Measurements from ENCODE around the gene UBR2.
"Not testable (repeated sequence)": the region's sequence is repeated elsewhere in the genome, so short reads cannot be mapped to it uniquely, and the experiment has no call there.

UBR2 gene

DNA sequence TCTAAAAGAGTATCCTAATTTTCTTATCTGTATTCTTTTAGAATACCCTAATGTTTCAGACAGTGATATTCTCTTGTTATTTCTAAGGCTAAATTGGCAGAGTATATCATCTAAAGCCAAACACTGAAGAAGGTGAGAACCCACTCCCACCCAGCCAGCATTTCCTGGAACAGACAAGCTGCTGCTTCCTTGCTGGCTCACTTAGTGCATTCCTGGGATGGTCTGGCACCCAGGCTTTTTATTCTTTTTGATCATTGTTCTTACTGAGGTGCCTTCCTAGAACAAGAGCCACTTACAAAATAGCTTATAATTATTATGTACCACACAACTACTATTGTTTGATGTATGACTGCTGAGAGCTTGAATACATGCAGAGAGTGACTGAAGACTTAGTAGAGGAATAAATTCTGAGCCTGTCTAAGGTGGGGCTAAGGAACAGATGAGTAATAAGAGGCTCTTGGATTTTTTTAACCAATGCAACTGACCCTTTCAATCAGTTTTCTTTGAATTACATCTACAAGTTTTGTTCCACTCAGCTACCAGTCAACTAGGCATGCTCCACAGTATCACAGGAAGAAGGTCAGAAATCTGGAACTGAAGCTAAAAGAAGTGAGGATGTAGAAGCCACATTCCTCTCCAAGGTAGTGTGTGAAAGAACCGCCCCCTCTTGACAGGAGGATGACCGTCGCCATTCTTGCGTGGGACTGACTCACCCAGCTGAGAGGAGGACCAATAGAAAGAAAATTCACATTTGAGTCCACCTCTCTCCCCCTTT, 128.5 kb downstream of the UBR2 start:
- 86% methylated on average over 1 of the region's 4 CpGs; no CpG with 5 or more reads in 1 of the 2 experiments for WGBS, 2 experiments (ENCODE audit: insufficient coverage in 2 of 2)
- Histone ChIP-seq H3K4me3 (ENCODE audit: extremely low read depth, insufficient read depth, low read length, poor library complexity, severe bottlenecking) (no peak overlapping the region), H3K4me1 (ENCODE audit: control insufficient read depth, insufficient read depth, low read length, poor library complexity, severe bottlenecking) (peaks cover 35% of the 10 kb centered on the region), H3K9me3 (ENCODE audit: control insufficient read depth, low read length) (no peaks in the 10 kb centered on the region), H3K36me3 (ENCODE audit: control insufficient read depth, insufficient read depth, low read length) (peaks cover 72% of the 10 kb centered on the region), H3K27ac (ENCODE audit: low read depth, low read length, severe bottlenecking) (peak overlapping the region; percentile 73)

DNA sequence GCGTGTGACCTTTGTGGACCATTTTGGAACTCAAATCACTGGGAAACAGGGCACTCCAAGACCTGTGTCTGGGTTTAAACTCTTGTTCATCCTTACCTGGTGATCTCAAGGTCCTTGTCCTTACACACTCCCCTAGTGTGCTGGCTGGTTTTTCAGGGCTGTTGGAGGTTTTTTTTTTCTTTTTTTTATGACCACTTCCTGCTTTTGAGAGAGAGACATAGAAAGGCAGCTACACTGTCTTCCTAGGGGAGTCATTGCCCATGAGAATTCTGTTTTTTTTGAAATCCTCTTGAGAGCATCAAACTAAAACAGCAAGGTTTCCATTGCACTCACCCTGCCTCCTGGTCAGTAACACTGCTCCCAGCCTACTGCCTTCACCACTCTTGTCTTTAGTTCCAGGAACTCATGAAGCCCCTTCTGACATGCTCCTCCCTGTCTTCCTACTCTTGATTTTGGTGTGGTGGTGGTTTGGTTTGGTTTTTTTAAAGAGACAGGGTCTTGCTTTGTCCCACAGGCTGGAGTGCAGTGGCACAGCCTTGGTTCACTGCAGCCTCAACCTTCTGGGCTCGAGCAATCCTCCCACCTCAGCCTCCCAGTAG, 130.0 kb downstream of the UBR2 start:
- no peak overlapping the region for H3K4me3 ChIP-seq (ENCODE audit: extremely low read depth, insufficient read depth, low read length, poor library complexity, severe bottlenecking)
- H3K36me3 ChIP-seq (ENCODE audit: control insufficient read depth, insufficient read depth, low read length), result peaks cover 63% of the 10 kb centered on the region
- 88 to 100% methylated on average over 2 of the region's 2 CpGs for WGBS, 2 experiments (ENCODE audit: insufficient coverage in 2 of 2)
- H3K9me3 ChIP-seq (ENCODE audit: control insufficient read depth, low read length), result no peaks in the 10 kb centered on the region
- peaks cover 35% of the 10 kb centered on the region for H3K4me1 ChIP-seq (ENCODE audit: control insufficient read depth, insufficient read depth, low read length, poor library complexity, severe bottlenecking)
- no peak overlapping the region for H3K27ac ChIP-seq (ENCODE audit: low read depth, low read length, severe bottlenecking)

DNA sequence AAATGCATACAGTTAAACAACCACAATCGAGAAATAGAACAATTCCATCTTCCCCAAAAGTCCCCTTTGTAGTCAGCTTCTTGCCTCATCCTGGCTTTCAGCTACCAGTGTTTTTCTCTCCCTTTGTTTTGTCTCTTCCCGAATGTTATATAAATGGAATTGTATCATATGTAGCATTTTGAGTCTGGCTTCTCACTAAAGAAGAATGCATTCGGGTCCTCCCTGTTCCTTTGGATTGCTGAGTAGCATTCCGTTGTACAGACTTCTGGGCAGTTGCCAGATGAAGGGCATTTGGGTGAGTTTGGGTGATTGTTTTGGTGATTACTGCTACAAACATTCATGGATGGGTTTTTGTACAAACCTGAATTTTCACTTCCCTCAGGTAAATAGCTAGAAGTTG, 130.8 kb downstream of the UBR2 start:
- WGBS, 2 experiments (ENCODE audit: insufficient coverage in 2 of 2), result 100% methylated on average over 1 to 2 of the region's 4 CpGs
- H3K9me3 ChIP-seq (ENCODE audit: control insufficient read depth, low read length), result no peaks in the 10 kb centered on the region
- peaks cover 35% of the 10 kb centered on the region for H3K4me1 ChIP-seq (ENCODE audit: control insufficient read depth, insufficient read depth, low read length, poor library complexity, severe bottlenecking)
- peaks cover 55% of the 10 kb centered on the region for H3K36me3 ChIP-seq (ENCODE audit: control insufficient read depth, insufficient read depth, low read length)
- no peak overlapping the region for H3K27ac ChIP-seq (ENCODE audit: low read depth, low read length, severe bottlenecking)
- no peak overlapping the region for H3K4me3 ChIP-seq (ENCODE audit: extremely low read depth, insufficient read depth, low read length, poor library complexity, severe bottlenecking)

DNA sequence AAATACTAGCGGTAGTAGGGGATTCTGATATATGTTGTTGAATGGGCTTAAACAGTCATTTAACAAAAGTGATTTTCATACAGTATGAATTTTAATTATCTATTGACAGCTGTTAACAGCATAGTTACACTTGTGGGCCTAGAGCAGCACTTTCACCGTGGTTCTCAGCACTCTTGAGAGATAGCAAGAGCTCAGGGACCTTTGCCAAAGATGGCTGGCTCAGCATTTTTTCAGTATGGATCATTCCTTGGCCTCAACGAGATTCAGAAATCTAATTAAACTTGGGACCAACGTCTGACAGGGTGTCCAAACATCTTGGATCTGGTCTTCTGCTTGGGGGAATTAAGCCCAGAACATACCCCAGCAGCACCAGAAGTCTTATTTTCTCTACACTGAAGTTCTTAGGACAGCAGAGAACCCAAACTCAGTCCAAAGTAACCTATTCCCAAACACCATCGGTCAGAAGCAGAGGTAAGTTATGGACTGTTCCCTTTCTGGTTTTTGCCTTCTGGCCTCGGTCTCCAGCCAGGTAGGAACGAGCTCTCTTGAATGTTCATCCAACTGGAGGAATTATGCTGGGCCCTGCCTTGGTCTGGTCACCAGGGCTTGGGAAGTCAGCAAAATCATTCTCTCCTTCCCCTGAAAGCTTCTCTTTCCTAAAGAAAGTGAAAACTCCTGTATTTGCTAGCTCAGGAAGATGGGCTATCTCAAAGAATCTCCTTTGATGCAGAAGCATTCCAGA, 132.9 kb downstream of the UBR2 start:
- WGBS, 2 experiments (ENCODE audit: insufficient coverage in 2 of 2), result 92 to 94% methylated on average over 5 to 6 of the region's 7 CpGs
- H3K27ac ChIP-seq (ENCODE audit: low read depth, low read length, severe bottlenecking), result no peak overlapping the region

GRCh38 chr6:42697268-42697655, 133.4 kb downstream of the UBR2 start:
- Histone ChIP-seq H3K9me3 (ENCODE audit: control insufficient read depth, low read length) (no peaks in the 10 kb centered on the region), H3K4me1 (ENCODE audit: control insufficient read depth, insufficient read depth, low read length, poor library complexity, severe bottlenecking) (peaks cover 25% of the 10 kb centered on the region), H3K4me3 (ENCODE audit: extremely low read depth, insufficient read depth, low read length, poor library complexity, severe bottlenecking) (no peak overlapping the region), H3K36me3 (ENCODE audit: control insufficient read depth, insufficient read depth, low read length) (peaks cover 32% of the 10 kb centered on the region), H3K27ac (ENCODE audit: low read depth, low read length, severe bottlenecking) (no peak overlapping the region)
- WGBS, 2 experiments (ENCODE audit: insufficient coverage in 2 of 2), result 100% methylated on average over 3 to 5 of the region's 5 CpGs

More for the DNA sequence above, 132.9 kb downstream of the UBR2 start:
- Histone ChIP-seq H3K4me3 (ENCODE audit: extremely low read depth, insufficient read depth, low read length, poor library complexity, severe bottlenecking) (no peak overlapping the region), H3K36me3 (ENCODE audit: control insufficient read depth, insufficient read depth, low read length) (peaks cover 34% of the 10 kb centered on the region), H3K9me3 (ENCODE audit: control insufficient read depth, low read length) (no peaks in the 10 kb centered on the region), H3K4me1 (ENCODE audit: control insufficient read depth, insufficient read depth, low read length, poor library complexity, severe bottlenecking) (peaks cover 28% of the 10 kb centered on the region)

- Histone ChIP-seq H3K4me3 (ENCODE audit: extremely low read depth, insufficient read depth, low read length, poor library complexity, severe bottlenecking) (no peak overlapping the region), H3K27ac (ENCODE audit: low read depth, low read length, severe bottlenecking) (no peak overlapping the region), H3K36me3 (ENCODE audit: control insufficient read depth, insufficient read depth, low read length) (peaks cover 25% of the 10 kb centered on the region), H3K9me3 (ENCODE audit: control insufficient read depth, low read length) (no peaks in the 10 kb centered on the region), H3K4me1 (ENCODE audit: control insufficient read depth, insufficient read depth, low read length, poor library complexity, severe bottlenecking) (peaks cover 17% of the 10 kb centered on the region)
- WGBS, 2 experiments (ENCODE audit: insufficient coverage in 2 of 2), result 93 to 96% methylated on average over 5 to 8 of the region's 13 CpGs
These were observed 134.4 kb downstream of the UBR2 start for GRCh38 chr6:42698217-42698616.

DNA sequence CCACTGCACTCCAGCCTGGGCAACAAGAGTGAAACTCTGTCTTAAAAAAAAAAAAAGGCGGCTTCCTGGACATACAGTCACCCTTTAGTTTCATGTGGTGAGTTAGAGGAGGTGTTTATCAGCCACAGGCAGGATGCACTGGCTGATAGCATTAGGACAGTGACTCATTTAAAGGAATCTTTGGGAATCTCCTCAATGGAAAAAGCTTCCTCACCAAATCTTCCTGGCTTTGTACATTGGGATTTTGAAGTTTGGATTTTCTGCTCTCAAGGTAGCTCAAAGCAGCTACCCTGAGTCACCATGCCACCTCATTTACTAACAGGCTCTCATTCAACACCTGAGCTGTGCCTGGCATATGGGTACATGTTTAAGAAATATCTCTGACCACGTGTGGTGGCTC, 138.4 kb downstream of the UBR2 start:
- WGBS, 2 experiments (ENCODE audit: insufficient coverage in 2 of 2), result no CpG with 5 or more reads among the region's 2 CpGs
- peaks cover 9% of the 10 kb centered on the region for H3K4me1 ChIP-seq (ENCODE audit: control insufficient read depth, insufficient read depth, low read length, poor library complexity, severe bottlenecking)
- H3K4me3 ChIP-seq (ENCODE audit: extremely low read depth, insufficient read depth, low read length, poor library complexity, severe bottlenecking), result no peak overlapping the region
- peak overlapping the region; percentile 77 for H3K27ac ChIP-seq (ENCODE audit: low read depth, low read length, severe bottlenecking)
- H3K36me3 ChIP-seq (ENCODE audit: control insufficient read depth, insufficient read depth, low read length), result peaks cover 3% of the 10 kb centered on the region
- H3K9me3 ChIP-seq (ENCODE audit: control insufficient read depth, low read length), result no peaks in the 10 kb centered on the region

DNA sequence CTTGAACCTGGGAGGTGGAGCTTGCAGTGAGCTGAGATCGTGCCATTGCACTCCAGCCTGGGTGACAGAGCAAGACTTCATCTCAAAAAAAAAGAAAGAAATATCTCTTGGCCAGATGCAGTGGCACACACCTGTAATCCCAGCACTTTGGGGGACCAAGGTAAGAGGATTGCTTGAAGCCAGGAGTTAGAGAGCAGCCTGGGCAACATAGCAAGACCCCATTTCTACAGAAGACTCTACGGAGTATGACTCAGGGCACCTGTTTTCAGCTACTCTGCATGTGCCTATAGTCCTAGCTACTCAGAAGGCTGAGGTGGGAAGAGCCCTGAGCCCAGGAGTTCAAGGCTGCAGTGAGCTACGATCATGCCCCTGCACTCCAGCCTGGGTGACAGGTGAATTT, 139.0 kb downstream of the UBR2 start:
- not testable (repeated sequence) for H3K4me1 ChIP-seq (ENCODE audit: control insufficient read depth, insufficient read depth, low read length, poor library complexity, severe bottlenecking)
- WGBS, 2 experiments (ENCODE audit: insufficient coverage in 2 of 2), result 80 to 100% methylated on average over 1 of the region's 3 CpGs

DNA sequence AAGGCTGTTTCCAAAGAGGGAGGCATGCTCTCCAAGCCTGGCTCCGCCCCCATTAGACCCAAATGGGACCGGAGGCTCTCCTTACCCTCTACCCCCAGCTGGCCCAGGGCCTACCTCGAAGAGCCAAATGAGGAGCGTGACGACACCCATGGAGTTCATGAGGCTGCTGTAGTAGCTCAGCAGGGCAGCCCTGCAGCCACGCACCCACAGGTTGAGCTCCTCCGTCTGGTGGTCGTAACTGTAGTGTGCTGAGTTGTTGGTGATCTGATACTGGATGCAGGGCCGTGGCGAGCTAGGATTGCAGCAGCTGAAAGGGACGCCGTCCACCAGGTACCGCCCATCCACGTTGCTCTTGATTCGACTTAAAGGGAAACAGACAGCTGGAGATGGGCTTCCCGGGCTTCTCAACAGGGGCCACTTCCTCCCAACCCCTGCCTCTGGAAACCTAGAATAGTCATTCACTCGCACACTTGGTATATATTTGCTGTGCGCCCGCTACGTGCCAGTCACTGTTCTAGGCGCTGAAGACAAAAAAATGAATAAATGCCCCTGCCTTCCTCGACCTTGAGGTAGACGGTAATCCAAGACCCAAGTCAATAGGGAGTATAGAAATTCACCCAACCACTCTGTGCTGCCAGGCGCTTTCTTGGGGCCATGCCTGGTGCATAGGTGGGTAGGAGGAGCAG, 140.6 kb downstream of the UBR2 start:
- Histone ChIP-seq H3K27ac (ENCODE audit: low read depth, low read length, severe bottlenecking) (no peak overlapping the region), H3K9me3 (ENCODE audit: control insufficient read depth, low read length) (no peaks in the 10 kb centered on the region), H3K36me3 (ENCODE audit: control insufficient read depth, insufficient read depth, low read length) (no peaks in the 10 kb centered on the region), H3K4me1 (ENCODE audit: control insufficient read depth, insufficient read depth, low read length, poor library complexity, severe bottlenecking) (peaks cover 9% of the 10 kb centered on the region), H3K4me3 (ENCODE audit: extremely low read depth, insufficient read depth, low read length, poor library complexity, severe bottlenecking) (no peak overlapping the region)
- 78% methylated on average over 21 to 22 of the region's 24 CpGs for WGBS, 2 experiments (ENCODE audit: insufficient coverage in 2 of 2)

More for the DNA sequence above, 139.0 kb downstream of the UBR2 start:
- H3K27ac ChIP-seq (ENCODE audit: low read depth, low read length, severe bottlenecking); H3K4me3 ChIP-seq (ENCODE audit: extremely low read depth, insufficient read depth, low read length, poor library complexity, severe bottlenecking); H3K9me3 ChIP-seq (ENCODE audit: control insufficient read depth, low read length); H3K36me3 ChIP-seq (ENCODE audit: control insufficient read depth, insufficient read depth, low read length): not testable (repeated sequence)

- WGBS, 2 experiments (ENCODE audit: insufficient coverage in 2 of 2), result 84 to 89% methylated on average over 2 of the region's 4 CpGs
- H3K4me1 ChIP-seq (ENCODE audit: control insufficient read depth, insufficient read depth, low read length, poor library complexity, severe bottlenecking), result peaks cover 12% of the 10 kb centered on the region
- no peak overlapping the region for H3K4me3 ChIP-seq (ENCODE audit: extremely low read depth, insufficient read depth, low read length, poor library complexity, severe bottlenecking)
- H3K36me3 ChIP-seq (ENCODE audit: control insufficient read depth, insufficient read depth, low read length), result no peaks in the 10 kb centered on the region
- no peaks in the 10 kb centered on the region for H3K9me3 ChIP-seq (ENCODE audit: control insufficient read depth, low read length)
- H3K27ac ChIP-seq (ENCODE audit: low read depth, low read length, severe bottlenecking), result no peak overlapping the region
These were observed 141.1 kb downstream of the UBR2 start for GRCh38 chr6:42704937-42705374.
